K562 (cell line): Measurements from ENCODE around the gene RBMS1. TPM values are rescaled to one million over a fixed set of nuclear protein-coding genes. Genes with fewer than 3 reads are reported as not detected.

ENCODE experiments used
- IFI16 ChIP-seq: fragments of 250-450 bp; sonication (Bioruptor Pico); IDR thresholded peaks from 2 replicates; pipeline ENCODE4 v2.1.2; 2022; ENCODE audit warnings: mild to moderate bottlenecking, inconsistent platforms
- MTA3 ChIP-seq: fragments of 450-650 bp; formaldehyde crosslinking; IDR thresholded peaks from 2 replicates; pipeline ENCODE4 v1.6.1; 2017; ENCODE audit warnings: mild to moderate bottlenecking, borderline replicate concordance
- SETDB1 ChIP-seq: IDR thresholded peaks from one replicate; pipeline ENCODE4 v1.6.1; 2012; ENCODE audit warnings: low read length, control low read depth, inconsistent platforms
- SREBF2 ChIP-seq: sonication (generic); formaldehyde crosslinking; IDR thresholded peaks from 2 replicates; pipeline ENCODE4 v1.4.0; 2020; ENCODE audit warnings: mild to moderate bottlenecking, missing genetic modification reagents
- ZNF318 ChIP-seq, 2 experiments: fragments of 450-650 bp; IDR thresholded peaks; 2 replicates each; pipeline ENCODE4 v1.6.1; 2016; ENCODE audit warnings: mild to moderate bottlenecking in 2 of 2, borderline replicate concordance in 1 of 2, low read depth in 1 of 2, moderate library complexity in 1 of 2
- polyA plus RNA-seq, 8 experiments: library from polyadenylated mRNA; depleted of rRNA in 4 of 8; stranded (reverse) in 5 of 8; unstranded in 3 of 8; fragments of >200 nt; fragmentation: Nextera tagmentation in 2 of 8; fragmentation: Illumina TruSeq in 1 of 8; extraction: Ambion mirVana in 2 of 8; extraction: Trizol in 1 of 8; gene quantifications; 2 replicates each; pipeline versions ENCODE4 v1.2.1 to v1.2.3, GENCODE V29; 2011 to 2014; ENCODE audit warnings: inconsistent platforms in 1 of 8, missing spikeins in 1 of 8
- total RNA-seq, 7 experiments: library from RNA; depleted of rRNA in 6 of 7; stranded (reverse); fragments of >200 nt in 6 of 7; fragmentation: Illumina TruSeq in 2 of 7; extraction: Trizol in 2 of 7; gene quantifications; 2 replicates each; pipeline versions ENCODE4 v1.2.1 to v1.2.3, GENCODE V29; 2011 to 2021; ENCODE audit warnings: low replicate concordance in 1 of 7

Gene RBMS1
- total and polyA plus RNA-seq, 9 of the 15 experiments (the other 6 are each of a cell fraction or from before 2014, with no cell fraction given), result 0.04 to 0.31 (median 0.09) TPM; not detected in 6

- TF ChIP-seq ZNF318 (IDR thresholded peaks at IDR 0.05; ENCODE audit: borderline replicate concordance in 1 of 2, low read depth in 1 of 2) (no peak), SETDB1 (no peak), MTA3 (no peak), IFI16 (no peak), SREBF2 (no peak)
Observed at GRCh38 chr2:160321006-160321405, 172.6 kb downstream of the RBMS1 start (continued).
